IMR-90 (cell line): ENCODE data around the gene TTLL11.

Source experiments
- BHLHE40 ChIP-seq: fragments of 150-350 bp; IDR thresholded peaks from 2 replicates; pipeline ENCODE4 v1.6.1; 2016; ENCODE audit warnings: mild to moderate bottlenecking, low read depth, low read length
- CEBPB ChIP-seq: IDR thresholded peaks from 2 replicates; pipeline ENCODE4 v1.6.1; 2012; ENCODE audit warnings: low read depth, low read length, improper control_type of control experiment
- CTCF ChIP-seq: conservative IDR thresholded peaks from 2 replicates; pipeline ENCODE4 v1.5.1; 2012; ENCODE audit warnings: mild to moderate bottlenecking, low read depth, low read length, improper control_type of control experiment
- ELK1 ChIP-seq: fragments of 150-350 bp; IDR thresholded peaks from 2 replicates; pipeline ENCODE4 v1.6.1; 2016; ENCODE audit warnings: low read depth, mild to moderate bottlenecking, low read length, moderate library complexity, borderline replicate concordance
- FOS ChIP-seq: fragments of 150-350 bp; IDR thresholded peaks from 2 replicates; pipeline ENCODE4 v1.6.1; 2016; ENCODE audit warnings: low read depth, low read length
- MAZ ChIP-seq: IDR thresholded peaks from 2 replicates; pipeline ENCODE4 v1.6.1; 2012; ENCODE audit warnings: low read depth, mild to moderate bottlenecking, low read length, improper control_type of control experiment, moderate library complexity, borderline replicate concordance
- MXI1 ChIP-seq: IDR thresholded peaks from 2 replicates; pipeline ENCODE4 v1.6.1; 2012; ENCODE audit warnings: low read depth, mild to moderate bottlenecking, low read length, moderate library complexity, borderline replicate concordance
- POLR2A ChIP-seq: IDR thresholded peaks from 2 replicates; pipeline ENCODE4 v1.6.1; 2012; ENCODE audit warnings: mild to moderate bottlenecking, low read depth, low read length
- RCOR1 ChIP-seq: IDR thresholded peaks from 2 replicates; pipeline ENCODE4 v1.6.1; 2012; ENCODE audit warnings: mild to moderate bottlenecking, low read length, improper control_type of control experiment; ENCODE audit not compliant: insufficient replicate concordance
- RFX5 ChIP-seq: IDR thresholded peaks from 2 replicates; pipeline ENCODE4 v1.8.0; 2012; ENCODE audit warnings: low read depth, mild to moderate bottlenecking, low read length, moderate library complexity
- USF2 ChIP-seq: fragments of 150-350 bp; IDR thresholded peaks from 2 replicates; pipeline ENCODE4 v1.6.1; 2017; ENCODE audit warnings: mild to moderate bottlenecking, antibody characterized with exemption, low read length, low read depth

GRCh38 chr9:122119166-122119521 is 26.0 kb upstream of the TTLL11 start:
- TF ChIP-seq CTCF (no peak), POLR2A (no peak), CEBPB (no peak), USF2 (no peak), BHLHE40 (no peak), FOS (no peak), RCOR1 (no peak), RFX5 (no peak), MXI1 (no peak), ELK1 (no peak), MAZ (no peak)
